ENCODE data around the gene OR6X1.

The OR6X1 gene

GRCh38 chr11:123754101-123754568, at the start of gene OR6X1:
Gene OR6X1, minus strand, starts transcription at chr11:123754518. Its CDS starts 0 bp downstream, at chr11:123754518.
- no peak for DNase-seq

GRCh38 chr11:123801765-123802164, 47.4 kb upstream of the OR6X1 start:
- no peak for DNase-seq

GRCh38 chr11:123800036-123800435, 45.7 kb upstream of the OR6X1 start:
- no peak for DNase-seq

- DNase-seq: no peak
Measured at GRCh38 chr11:123799438-123799837, 45.1 kb upstream of the OR6X1 start.

GRCh38 chr11:123798513-123799252, 44.4 kb upstream of the OR6X1 start:
- no peak for DNase-seq

- DNase-seq: no peak
Measured at GRCh38 chr11:123798079-123798478, 43.8 kb upstream of the OR6X1 start.

GRCh38 chr11:123797541-123797940, 43.2 kb upstream of the OR6X1 start:
- DNase-seq: no peak

- peak in 1 of 2 experiments; percentile 11 for DNase-seq
Measured at GRCh38 chr11:123797114-123797513, 42.8 kb upstream of the OR6X1 start.

- no peak for DNase-seq
Measured at GRCh38 chr11:123796226-123796625, 41.9 kb upstream of the OR6X1 start.

- DNase-seq: peak in 1 of 2 experiments; percentile 22
Measured at GRCh38 chr11:123783536-123783935, 29.2 kb upstream of the OR6X1 start.

- DNase-seq: no peak
Measured at GRCh38 chr11:123778511-123778910, 24.2 kb upstream of the OR6X1 start.

GRCh38 chr11:123775715-123776549, 21.6 kb upstream of the OR6X1 start:
- DNase-seq: no peak

GRCh38 chr11:123775289-123775688, 21.0 kb upstream of the OR6X1 start:
- DNase-seq: no peak

GRCh38 chr11:123773959-123774358, 19.6 kb upstream of the OR6X1 start:
- DNase-seq: no peak

- DNase-seq: no peak
Measured at GRCh38 chr11:123773026-123773425, 18.7 kb upstream of the OR6X1 start.

GRCh38 chr11:123771664-123772063, 17.3 kb upstream of the OR6X1 start:
- no peak for DNase-seq

GRCh38 chr11:123770712-123771111, 16.4 kb upstream of the OR6X1 start:
- DNase-seq: no peak

GRCh38 chr11:123765601-123766000, 11.3 kb upstream of the OR6X1 start:
- no peak for DNase-seq

GRCh38 chr11:123762422-123762821, 8.1 kb upstream of the OR6X1 start:
- no peak for DNase-seq

- no peak for DNase-seq
Measured at GRCh38 chr11:123760894-123761293, 6.6 kb upstream of the OR6X1 start.

GRCh38 chr11:123757976-123758375, 3.7 kb upstream of the OR6X1 start:
- DNase-seq: no peak

- DNase-seq: no peak
Measured at GRCh38 chr11:123755813-123756212, 1.5 kb upstream of the OR6X1 start.

GRCh38 chr11:123755344-123755743, 1.0 kb upstream of the OR6X1 start:
- no peak for DNase-seq

GRCh38 chr11:123753110-123753509, 1.2 kb downstream of the OR6X1 start:
- DNase-seq: no peak

Measured in NCI-H2081 (cell line).